H1 (cell line): ENCODE results near the gene SDHAF2.

ENCODE experiments used
- ATF3 ChIP-seq: IDR thresholded peaks from 2 replicates; pipeline ENCODE4 v1.6.1; 2011; ENCODE audit warnings: low read depth, mild to moderate bottlenecking, low read length; ENCODE audit not compliant: insufficient read depth
- BACH1 ChIP-seq: IDR thresholded peaks from 2 replicates; pipeline ENCODE4 v1.6.1; 2012; ENCODE audit warnings: low read length, improper control_type of control experiment
- CREB1 ChIP-seq: IDR thresholded peaks from 2 replicates; pipeline ENCODE4 v1.6.1; 2012; ENCODE audit warnings: inconsistent platforms
- EP300 ChIP-seq, 2 experiments: IDR thresholded peaks; 1 replicate in 1 of 2; 2 replicates in 1 of 2; pipeline ENCODE4 v1.6.1; 2011 to 2012; ENCODE audit warnings: low read depth in 2 of 2, low read length in 2 of 2, mild to moderate bottlenecking in 2 of 2, borderline replicate concordance in 1 of 2, inconsistent platforms in 1 of 2, moderate library complexity in 1 of 2
- GABPA ChIP-seq: IDR thresholded peaks from 2 replicates; pipeline ENCODE4 v1.6.1; 2011; ENCODE audit warnings: mild to moderate bottlenecking, low read length, moderate library complexity, borderline replicate concordance; ENCODE audit not compliant: insufficient read depth
- KDM1A ChIP-seq: fragments of 200-600, 300-600 bp; sonication (generic); IDR thresholded peaks from 2 replicates; pipeline ENCODE4 v1.7.1; 2016; ENCODE audit warnings: mild to moderate bottlenecking, low read length, borderline replicate concordance
- POLR2A ChIP-seq, 2 experiments: IDR thresholded peaks; 1 replicate in 1 of 2; 2 replicates in 1 of 2; pipeline ENCODE4 v1.6.1; 2011; ENCODE audit warnings: low read depth in 2 of 2, low read length in 2 of 2, mild to moderate bottlenecking in 2 of 2; ENCODE audit errors: control extremely low read depth in 1 of 2
- POLR2AphosphoS5 ChIP-seq: IDR thresholded peaks from 2 replicates; pipeline ENCODE4 v1.6.1; 2011; ENCODE audit warnings: low read depth, low read length
- RAD21 ChIP-seq, 2 experiments: IDR thresholded peaks in 1 of 2; conservative IDR thresholded peaks in 1 of 2; 2 replicates each; pipeline ENCODE4 v1.6.1; 2011; ENCODE audit warnings: low read depth in 2 of 2, low read length in 2 of 2, improper control_type of control experiment in 1 of 2, inconsistent platforms in 1 of 2, mild to moderate bottlenecking in 1 of 2, moderate library complexity in 1 of 2
- SAP30 ChIP-seq: fragments of 300-600 bp; sonication (generic); IDR thresholded peaks from 2 replicates; pipeline ENCODE4 v1.7.1; 2012; ENCODE audit warnings: low read length, moderate library complexity, mild to moderate bottlenecking, inconsistent platforms; ENCODE audit not compliant: insufficient read depth, insufficient replicate concordance
- SIRT6 ChIP-seq: IDR thresholded peaks from one replicate; pipeline ENCODE4 v1.7.1; 2012; ENCODE audit warnings: low read length, inconsistent platforms
- TAF1 ChIP-seq: IDR thresholded peaks from 2 replicates; pipeline ENCODE4 v1.6.1; 2011; ENCODE audit warnings: mild to moderate bottlenecking, low read depth, low read length
- TF ChIP-seq, protein P1 (sequence below), 3 experiments: IDR thresholded peaks; 1 replicate in 2 of 3; 2 replicates in 1 of 3; pipeline versions ENCODE4 v1.5.1 to v1.6.1; 2011; ENCODE audit warnings: low read length in 3 of 3, mild to moderate bottlenecking in 3 of 3, inconsistent platforms in 2 of 3, low read depth in 1 of 3, moderate library complexity in 1 of 3; ENCODE audit not compliant: insufficient read depth in 1 of 3; ENCODE audit errors: control extremely low read depth in 1 of 3
- TF ChIP-seq, protein P2 (sequence below): IDR thresholded peaks from 2 replicates; pipeline ENCODE4 v1.6.1; 2011; ENCODE audit warnings: low read length, improper control_type of control experiment

DNA sequence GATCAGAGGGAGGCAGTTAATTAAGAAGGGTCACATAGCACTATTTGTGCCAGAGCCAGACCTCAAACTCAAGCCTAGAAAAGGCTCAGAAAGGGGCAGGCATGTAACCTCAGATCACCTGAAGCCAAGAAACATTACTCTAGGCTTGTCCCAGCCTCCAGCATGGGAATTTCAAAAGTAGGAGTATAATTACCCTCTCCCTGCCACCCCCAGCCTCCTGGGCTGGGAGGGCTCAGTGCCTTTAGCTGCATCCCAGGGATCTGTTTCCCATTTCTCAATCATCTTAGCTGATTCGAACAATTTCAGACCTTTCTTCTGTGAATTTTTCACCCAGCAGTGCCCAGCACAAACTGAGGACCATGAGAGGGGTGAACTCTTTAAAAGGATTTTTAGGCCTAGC is 45.5 kb downstream of the SDHAF2 start:
- TF ChIP-seq POLR2AphosphoS5 (no peak), RAD21 (IDR thresholded peaks at IDR 0.05 in 1 of 2, conservative IDR thresholded peaks at IDR 0.05 in 1 of 2; ENCODE audit: low read depth in 2 of 2, low read length in 2 of 2) (no peak), GABPA (no peak), ATF3 (no peak), POLR2A (IDR thresholded peaks at IDR 0.05; ENCODE audit: control extremely low read depth in 1 of 2, low read depth in 2 of 2, low read length in 2 of 2) (no peak), EP300 (IDR thresholded peaks at IDR 0.05; ENCODE audit: borderline replicate concordance in 1 of 2, low read depth in 2 of 2, low read length in 2 of 2) (no peak), KDM1A (no peak), BACH1 (no peak), SIRT6 (no peak), SAP30 (no peak), TAF1 (no peak), CREB1 (no peak)
- TF ChIP-seq, protein P1, sequence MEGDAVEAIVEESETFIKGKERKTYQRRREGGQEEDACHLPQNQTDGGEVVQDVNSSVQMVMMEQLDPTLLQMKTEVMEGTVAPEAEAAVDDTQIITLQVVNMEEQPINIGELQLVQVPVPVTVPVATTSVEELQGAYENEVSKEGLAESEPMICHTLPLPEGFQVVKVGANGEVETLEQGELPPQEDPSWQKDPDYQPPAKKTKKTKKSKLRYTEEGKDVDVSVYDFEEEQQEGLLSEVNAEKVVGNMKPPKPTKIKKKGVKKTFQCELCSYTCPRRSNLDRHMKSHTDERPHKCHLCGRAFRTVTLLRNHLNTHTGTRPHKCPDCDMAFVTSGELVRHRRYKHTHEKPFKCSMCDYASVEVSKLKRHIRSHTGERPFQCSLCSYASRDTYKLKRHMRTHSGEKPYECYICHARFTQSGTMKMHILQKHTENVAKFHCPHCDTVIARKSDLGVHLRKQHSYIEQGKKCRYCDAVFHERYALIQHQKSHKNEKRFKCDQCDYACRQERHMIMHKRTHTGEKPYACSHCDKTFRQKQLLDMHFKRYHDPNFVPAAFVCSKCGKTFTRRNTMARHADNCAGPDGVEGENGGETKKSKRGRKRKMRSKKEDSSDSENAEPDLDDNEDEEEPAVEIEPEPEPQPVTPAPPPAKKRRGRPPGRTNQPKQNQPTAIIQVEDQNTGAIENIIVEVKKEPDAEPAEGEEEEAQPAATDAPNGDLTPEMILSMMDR (IDR thresholded peaks at IDR 0.05; ENCODE audit: control extremely low read depth in 1 of 3, insufficient read depth in 1 of 3, low read depth in 1 of 3, low read length in 3 of 3), result no peak
- TF ChIP-seq, protein P2, sequence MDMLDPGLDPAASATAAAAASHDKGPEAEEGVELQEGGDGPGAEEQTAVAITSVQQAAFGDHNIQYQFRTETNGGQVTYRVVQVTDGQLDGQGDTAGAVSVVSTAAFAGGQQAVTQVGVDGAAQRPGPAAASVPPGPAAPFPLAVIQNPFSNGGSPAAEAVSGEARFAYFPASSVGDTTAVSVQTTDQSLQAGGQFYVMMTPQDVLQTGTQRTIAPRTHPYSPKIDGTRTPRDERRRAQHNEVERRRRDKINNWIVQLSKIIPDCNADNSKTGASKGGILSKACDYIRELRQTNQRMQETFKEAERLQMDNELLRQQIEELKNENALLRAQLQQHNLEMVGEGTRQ, result no peak
